ENCODE measurements around the gene RAN.
A peak's percentile ranks its signal among the peaks of the same experiment; 100 is the strongest.
"Not testable (repeated sequence)": the region's sequence is repeated elsewhere in the genome, so short reads cannot be mapped to it uniquely, and the experiment has no call there.

Gene RAN

GRCh38 chr12:130849561-130850417, 22.1 kb upstream of the RAN start:
- no peak for DNase-seq

- DNase-seq: no peak
Observed at GRCh38 chr12:130850418-130851021, 21.3 kb upstream of the RAN start.

GRCh38 chr12:130856088-130856487, 15.8 kb upstream of the RAN start:
- no peak for DNase-seq

GRCh38 chr12:130858084-130858483, 13.8 kb upstream of the RAN start:
- DNase-seq: no peak

GRCh38 chr12:130859161-130859560, 12.7 kb upstream of the RAN start:
- DNase-seq: no peak

- DNase-seq: no peak
Observed at GRCh38 chr12:130860311-130860710, 11.6 kb upstream of the RAN start.

GRCh38 chr12:130862161-130862560, 9.7 kb upstream of the RAN start:
- DNase-seq: no peak

GRCh38 chr12:130862771-130863170, 9.1 kb upstream of the RAN start:
- DNase-seq: not testable (repeated sequence)

- DNase-seq: no peak
Observed at GRCh38 chr12:130863298-130863697, 8.6 kb upstream of the RAN start.

- DNase-seq: no peak
Observed at GRCh38 chr12:130868412-130868811, 3.5 kb upstream of the RAN start.

- DNase-seq: peak; percentile 65
Observed at GRCh38 chr12:130870442-130871285, 1.2 kb upstream of the RAN start.

- no peak for DNase-seq
Observed at GRCh38 chr12:130872179-130873096, 572 bp downstream of the RAN start.

- no peak for DNase-seq
Observed at GRCh38 chr12:130873106-130873795, 1.4 kb downstream of the RAN start.

GRCh38 chr12:130873825-130874224, 2.0 kb downstream of the RAN start:
- no peak for DNase-seq

- DNase-seq: no peak
Observed at GRCh38 chr12:130874696-130875095, 2.8 kb downstream of the RAN start.

GRCh38 chr12:130875193-130875592, 3.3 kb downstream of the RAN start:
- no peak for DNase-seq

- not testable (repeated sequence) for DNase-seq
Observed at GRCh38 chr12:130875708-130876107, 3.8 kb downstream of the RAN start.

- DNase-seq: no peak
Observed at GRCh38 chr12:130876297-130876696, 4.4 kb downstream of the RAN start.

GRCh38 chr12:130876758-130877157, 4.9 kb downstream of the RAN start:
- DNase-seq: no peak

- DNase-seq: no peak
Observed at GRCh38 chr12:130877333-130877732, 5.5 kb downstream of the RAN start.
